Activated CD8-positive, alpha-beta memory T cell treated with anti-CD3 and anti-CD28 coated beads, Interleukin-2, amount 10 ng/mL, durations not matched to agents 7 days and 5 days (primary cell): Measurements from ENCODE around the gene BRS3. TPM values are rescaled to one million over a fixed set of nuclear protein-coding genes. Genes with fewer than 3 reads are reported as not detected.

ENCODE experiments used
- ATAC-seq: fragments of 150-1000 bp; cut with Tn5 transposase; one replicate; pipeline ENCODE4 v1.10.0; 2021; ENCODE audit warnings: moderate library complexity
- CTCF ChIA-PET: fragments of 350-600 bp; sonication (Branson Sonifier 250); formaldehyde crosslinking; loops from one replicate; lab custom pipeline; 2021; ENCODE audit warnings: antibody characterized with exemption; lab: Charles Lee
- DNase-seq: peaks from one replicate; pipeline ENCODE4 v3.0.0-alpha.2; 2020
- H3K27ac Mint-ChIP-seq: one replicate; pipeline ENCODE4 v1.8.0; 2021; ENCODE audit warnings: mild to moderate bottlenecking, mixed read lengths
- H3K27me3 Mint-ChIP-seq: one replicate; pipeline ENCODE4 v1.8.0; 2021; ENCODE audit warnings: mixed read lengths
- H3K36me3 Mint-ChIP-seq: one replicate; pipeline ENCODE4 v1.8.0; 2021; ENCODE audit warnings: mild to moderate bottlenecking, mixed read lengths
- H3K4me1 Mint-ChIP-seq: one replicate; pipeline ENCODE4 v1.8.0; 2021; ENCODE audit warnings: mixed read lengths
- H3K4me3 Mint-ChIP-seq: one replicate; pipeline ENCODE4 v1.8.0; 2021; ENCODE audit warnings: mild to moderate bottlenecking, moderate library complexity, mixed read lengths
- H3K9me3 Mint-ChIP-seq: one replicate; pipeline ENCODE4 v1.8.0; 2022; ENCODE audit warnings: low read depth, mixed read lengths
- total RNA-seq, 2 experiments: library from RNA; stranded (reverse); gene quantifications; one replicate each; pipeline ENCODE4 v1.2.3, GENCODE V29; 2021

BRS3 gene
- total RNA-seq, 2 experiments from 2014 or later: not detected

GRCh38 chrX:136468391-136469103 lies 19.2 kb upstream of the BRS3 start:
- ATAC-seq: no peak
- DNase-seq: no peak
- Mint-ChIP-seq H3K9me3 (no peaks in the 10 kb centered on the region), H3K36me3 (no peaks in the 10 kb centered on the region), H3K27me3 (peaks cover 6% of the 10 kb centered on the region), H3K4me1 (peaks cover 4% of the 10 kb centered on the region), H3K4me3 (no peak overlapping the region), H3K27ac (no peak overlapping the region)
- CTCF ChIA-PET: no interaction called here

GRCh38 chrX:136473663-136474062 lies 14.1 kb upstream of the BRS3 start:
- Mint-ChIP-seq H3K4me1 (no peaks in the 10 kb centered on the region), H3K27ac (no peak overlapping the region), H3K36me3 (no peaks in the 10 kb centered on the region), H3K27me3 (no peaks in the 10 kb centered on the region), H3K4me3 (no peak overlapping the region), H3K9me3 (no peaks in the 10 kb centered on the region)
- ATAC-seq: no peak
- DNase-seq: no peak
- CTCF ChIA-PET: no interaction called here

- H3K27me3 Mint-ChIP-seq: no peaks in the 10 kb centered on the region
- H3K9me3 Mint-ChIP-seq: no peaks in the 10 kb centered on the region
- no peak overlapping the region for H3K27ac Mint-ChIP-seq
- H3K4me1 Mint-ChIP-seq: no peaks in the 10 kb centered on the region
- H3K36me3 Mint-ChIP-seq: no peaks in the 10 kb centered on the region
- ATAC-seq (no peak), DNase-seq (no peak)
- no peak overlapping the region for H3K4me3 Mint-ChIP-seq
- CTCF ChIA-PET: interaction anchor here (1.6 kb wide), 1 partner anchor 10 kb away, joined by 3 read pairs; no protein-coding TSS in a partner anchor
Measured at GRCh38 chrX:136475236-136475635, 12.5 kb upstream of the BRS3 start.

GRCh38 chrX:136476501-136476900 lies 11.2 kb upstream of the BRS3 start:
- H3K4me3 Mint-ChIP-seq: no peak overlapping the region
- no peaks in the 10 kb centered on the region for H3K4me1 Mint-ChIP-seq
- CTCF ChIA-PET: interaction anchor here (1.6 kb wide), 1 partner anchor 8 kb away, joined by 3 read pairs; no protein-coding TSS in a partner anchor
- DNase-seq: no peak
- no peaks in the 10 kb centered on the region for H3K27me3 Mint-ChIP-seq
- no peaks in the 10 kb centered on the region for H3K36me3 Mint-ChIP-seq
- H3K27ac Mint-ChIP-seq: no peak overlapping the region
- H3K9me3 Mint-ChIP-seq: no peaks in the 10 kb centered on the region
- ATAC-seq: no peak

- H3K36me3 Mint-ChIP-seq: no peaks in the 10 kb centered on the region
- ATAC-seq (no peak), DNase-seq (no peak)
- no peaks in the 10 kb centered on the region for H3K4me1 Mint-ChIP-seq
- CTCF ChIA-PET: interaction anchor here (1.1 kb wide), 1 partner anchor 11 kb away, joined by 3 read pairs; no protein-coding TSS in a partner anchor
- H3K4me3 Mint-ChIP-seq: no peak overlapping the region
- no peak overlapping the region for H3K27ac Mint-ChIP-seq
- H3K27me3 Mint-ChIP-seq: no peaks in the 10 kb centered on the region
- no peaks in the 10 kb centered on the region for H3K9me3 Mint-ChIP-seq
Measured at GRCh38 chrX:136477026-136477425, 10.7 kb upstream of the BRS3 start.

- H3K9me3 Mint-ChIP-seq: no peaks in the 10 kb centered on the region
- CTCF ChIA-PET: no interaction called here
- DNase-seq (no peak), ATAC-seq (no peak)
- H3K4me3 Mint-ChIP-seq: no peak overlapping the region
- no peak overlapping the region for H3K27ac Mint-ChIP-seq
- H3K36me3 Mint-ChIP-seq: no peaks in the 10 kb centered on the region
- no peaks in the 10 kb centered on the region for H3K4me1 Mint-ChIP-seq
- H3K27me3 Mint-ChIP-seq: peaks cover 13% of the 10 kb centered on the region
Measured at GRCh38 chrX:136480383-136480782, 7.4 kb upstream of the BRS3 start.

- no peak for DNase-seq
- Mint-ChIP-seq H3K27ac (no peak overlapping the region), H3K27me3 (peaks cover 75% of the 10 kb centered on the region), H3K4me3 (no peak overlapping the region), H3K36me3 (no peaks in the 10 kb centered on the region), H3K4me1 (no peaks in the 10 kb centered on the region), H3K9me3 (no peaks in the 10 kb centered on the region)
- CTCF ChIA-PET: no interaction called here
- ATAC-seq: no peak
Measured at GRCh38 chrX:136488706-136489105, 959 bp downstream of the BRS3 start.

GRCh38 chrX:136491832-136492231 lies 4.1 kb downstream of the BRS3 start:
- Mint-ChIP-seq H3K4me1 (peaks cover 10% of the 10 kb centered on the region), H3K9me3 (no peaks in the 10 kb centered on the region), H3K27ac (no peak overlapping the region), H3K27me3 (peaks cover 52% of the 10 kb centered on the region), H3K36me3 (no peaks in the 10 kb centered on the region), H3K4me3 (no peak overlapping the region)
- DNase-seq: no peak
- CTCF ChIA-PET: no interaction called here
- no peak for ATAC-seq

GRCh38 chrX:136493011-136493410 lies 5.3 kb downstream of the BRS3 start:
- no peaks in the 10 kb centered on the region for H3K9me3 Mint-ChIP-seq
- peaks cover 10% of the 10 kb centered on the region for H3K4me1 Mint-ChIP-seq
- no peaks in the 10 kb centered on the region for H3K36me3 Mint-ChIP-seq
- H3K27ac Mint-ChIP-seq: no peak overlapping the region
- no peak for ATAC-seq
- peaks cover 46% of the 10 kb centered on the region for H3K27me3 Mint-ChIP-seq
- CTCF ChIA-PET: no interaction called here
- no peak for DNase-seq
- H3K4me3 Mint-ChIP-seq: no peak overlapping the region

GRCh38 chrX:136495043-136495442 lies 7.3 kb downstream of the BRS3 start:
- no peaks in the 10 kb centered on the region for H3K9me3 Mint-ChIP-seq
- DNase-seq: no peak
- CTCF ChIA-PET: interaction anchor here (2.2 kb wide), 1 partner anchor 82 kb away, joined by 5 read pairs; no protein-coding TSS in a partner anchor
- peak overlapping the region; percentile 67 for H3K27ac Mint-ChIP-seq
- H3K4me1 Mint-ChIP-seq: peaks cover 16% of the 10 kb centered on the region
- peak overlapping the region; percentile 24 for H3K4me3 Mint-ChIP-seq
- ATAC-seq: no peak
- peaks cover 27% of the 10 kb centered on the region for H3K27me3 Mint-ChIP-seq
- peaks cover 4% of the 10 kb centered on the region for H3K36me3 Mint-ChIP-seq

- peaks cover 14% of the 10 kb centered on the region for H3K27me3 Mint-ChIP-seq
- no peaks in the 10 kb centered on the region for H3K9me3 Mint-ChIP-seq
- no peak for ATAC-seq
- peak overlapping the region; percentile 95 for H3K27ac Mint-ChIP-seq
- peaks cover 25% of the 10 kb centered on the region for H3K4me1 Mint-ChIP-seq
- CTCF ChIA-PET: interaction anchor here (1.0 to 2.2 kb wide), 3 partner anchors 81 to 86 kb away, joined by 3 to 7 read pairs (median 5); no protein-coding TSS in a partner anchor
- DNase-seq: no peak
- peaks cover 11% of the 10 kb centered on the region for H3K36me3 Mint-ChIP-seq
- peak overlapping the region; percentile 85 for H3K4me3 Mint-ChIP-seq
Measured at GRCh38 chrX:136496186-136496763, 8.5 kb downstream of the BRS3 start.

- Mint-ChIP-seq H3K4me3 (peak overlapping the region; percentile 92), H3K9me3 (no peaks in the 10 kb centered on the region), H3K4me1 (peaks cover 29% of the 10 kb centered on the region), H3K36me3 (peaks cover 15% of the 10 kb centered on the region), H3K27ac (peak overlapping the region; percentile 95), H3K27me3 (peaks cover 9% of the 10 kb centered on the region)
- peak; percentile 83 for ATAC-seq
- DNase-seq: peak; percentile 94
- CTCF ChIA-PET: interaction anchor here (1.0 to 2.2 kb wide), 3 partner anchors 80 to 86 kb away, joined by 3 to 7 read pairs (median 5); no protein-coding TSS in a partner anchor
Measured at GRCh38 chrX:136496764-136497555, 9.2 kb downstream of the BRS3 start.

GRCh38 chrX:136497556-136498052 lies 9.9 kb downstream of the BRS3 start, which contains the start of gene HTATSF1:
TSS of gene HTATSF1 (plus strand) at chrX:136497592. CDS start at chrX:136497685, 93 bp downstream.
- ATAC-seq: peak; percentile 10
- H3K4me1 Mint-ChIP-seq: peaks cover 29% of the 10 kb centered on the region
- no peaks in the 10 kb centered on the region for H3K9me3 Mint-ChIP-seq
- H3K27ac Mint-ChIP-seq: peak within 1 kb of the TSS; percentile 95
- peaks cover 4% of the 10 kb centered on the region for H3K27me3 Mint-ChIP-seq
- peaks cover 16% of the 10 kb centered on the region for H3K36me3 Mint-ChIP-seq
- H3K4me3 Mint-ChIP-seq: peak within 1 kb of the TSS; percentile 92
- CTCF ChIA-PET: interaction anchor here (0.8 to 2.1 kb wide), 3 partner anchors 11 to 85 kb away, joined by 3 to 7 read pairs (median 3); no protein-coding TSS in a partner anchor
- no peak for DNase-seq
